Stimulated activated CD8-positive, alpha-beta memory T cell treated with anti-CD3 and anti-CD28 coated beads, Interleukin-4, amount 100 ng/mL, for 1 hour (primary cell): Measurements from ENCODE around the gene METRNL.
"Not testable (repeated sequence)": the region's sequence is repeated elsewhere in the genome, so short reads cannot be mapped to it uniquely, and the experiment has no call there.

ENCODE experiments used
- DNase-seq, 2 donors: peaks; one replicate each; pipeline ENCODE4 v3.0.0-alpha.2; 2020; ENCODE audit warnings: low read depth in 2 of 2, low spot score in 1 of 2

Gene METRNL

GRCh38 chr17:83079352-83079747 is at the start of gene METRNL:
TSS of gene METRNL (plus strand) at chr17:83079609. CDS start at chr17:83079816, 207 bp downstream.
- DNase-seq = peak in 1 of 2 donors; percentile 46

- no peak for DNase-seq
Measured at GRCh38 chr17:83030432-83030831, 49.0 kb upstream of the METRNL start.

- DNase-seq = no peak
Measured at GRCh38 chr17:83031321-83031945, 48.0 kb upstream of the METRNL start.

GRCh38 chr17:83031946-83032451 is 47.4 kb upstream of the METRNL start:
- DNase-seq = not testable (repeated sequence)

- DNase-seq = no peak
Measured at GRCh38 chr17:83032781-83033180, 46.6 kb upstream of the METRNL start.

- no peak for DNase-seq
Measured at GRCh38 chr17:83034525-83034924, 44.9 kb upstream of the METRNL start.

GRCh38 chr17:83035722-83036121 is 43.7 kb upstream of the METRNL start:
- DNase-seq = no peak

- DNase-seq = no peak
Measured at GRCh38 chr17:83036193-83036592, 43.2 kb upstream of the METRNL start.

GRCh38 chr17:83036666-83037065 is 42.7 kb upstream of the METRNL start:
- DNase-seq = no peak

- DNase-seq = no peak
Measured at GRCh38 chr17:83037084-83037873, 42.1 kb upstream of the METRNL start.

GRCh38 chr17:83037874-83038165 is 41.6 kb upstream of the METRNL start:
- DNase-seq = no peak

GRCh38 chr17:83038983-83039382 is 40.4 kb upstream of the METRNL start:
- DNase-seq = not testable (repeated sequence)

- no peak for DNase-seq
Measured at GRCh38 chr17:83041305-83041704, 38.1 kb upstream of the METRNL start.

- no peak for DNase-seq
Measured at GRCh38 chr17:83042522-83043158, 36.8 kb upstream of the METRNL start.

GRCh38 chr17:83044479-83044878 is 34.9 kb upstream of the METRNL start:
- DNase-seq = not testable (repeated sequence)

GRCh38 chr17:83046448-83047181 is 32.8 kb upstream of the METRNL start:
- no peak for DNase-seq

- DNase-seq = no peak
Measured at GRCh38 chr17:83047182-83047478, 32.3 kb upstream of the METRNL start.

GRCh38 chr17:83047818-83048475 is 31.5 kb upstream of the METRNL start:
- not testable (repeated sequence) for DNase-seq

- no peak for DNase-seq
Measured at GRCh38 chr17:83050651-83051395, 28.6 kb upstream of the METRNL start.
